C4-2B (cell line): ENCODE data around the gene SLC39A11.

Source experiments
- H3K27ac ChIP-seq: fragments of 450-650 bp; 2 replicates; pipeline ENCODE4 v1.5.1; 2017
- ZFX ChIP-seq: fragments of 450-650 bp; IDR thresholded peaks from 2 replicates; pipeline ENCODE4 v1.6.1; 2017
- TF ChIP-seq, protein P1 (sequence below): fragments of 450-650 bp; conservative IDR thresholded peaks from 2 replicates; pipeline ENCODE4 v1.5.1; 2017; ENCODE audit warnings: mild to moderate bottlenecking

SLC39A11 gene

DNA sequence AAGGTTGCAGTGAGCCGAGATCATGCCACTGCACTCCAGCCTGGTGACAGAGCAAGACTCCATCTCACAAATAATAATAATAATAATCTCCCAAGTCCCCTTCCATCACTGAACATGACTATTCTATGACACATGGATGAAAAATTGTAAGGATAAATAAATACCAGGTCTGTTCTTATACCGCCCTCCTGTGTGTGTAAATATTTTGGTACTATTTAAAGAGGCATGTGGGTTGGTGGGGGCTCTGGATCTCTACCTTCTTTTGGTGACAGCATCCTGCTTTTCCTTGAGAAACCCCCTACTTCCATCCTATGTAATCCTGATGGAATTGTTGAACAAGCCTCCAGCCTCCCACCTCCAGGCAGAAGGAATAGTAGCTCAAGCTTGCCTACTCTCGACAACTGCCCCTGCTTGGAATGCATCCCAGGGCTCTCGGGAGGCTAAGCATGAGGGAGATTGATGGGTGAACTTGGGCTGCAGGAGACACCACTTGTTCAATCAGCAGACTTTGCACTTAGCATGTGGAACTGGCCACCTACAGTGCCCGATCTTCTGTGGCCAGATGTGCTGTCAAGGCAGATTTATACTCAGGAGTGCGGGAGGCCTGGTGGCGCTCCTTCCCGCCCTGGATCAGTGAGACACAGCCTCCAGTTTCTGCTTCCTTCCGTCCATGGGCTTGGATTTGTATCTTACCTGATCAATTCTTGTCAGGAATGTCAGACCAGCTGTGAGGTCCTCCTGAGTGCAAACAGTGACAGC is 287.4 kb downstream of the SLC39A11 start:
- TF ChIP-seq, protein P1, sequence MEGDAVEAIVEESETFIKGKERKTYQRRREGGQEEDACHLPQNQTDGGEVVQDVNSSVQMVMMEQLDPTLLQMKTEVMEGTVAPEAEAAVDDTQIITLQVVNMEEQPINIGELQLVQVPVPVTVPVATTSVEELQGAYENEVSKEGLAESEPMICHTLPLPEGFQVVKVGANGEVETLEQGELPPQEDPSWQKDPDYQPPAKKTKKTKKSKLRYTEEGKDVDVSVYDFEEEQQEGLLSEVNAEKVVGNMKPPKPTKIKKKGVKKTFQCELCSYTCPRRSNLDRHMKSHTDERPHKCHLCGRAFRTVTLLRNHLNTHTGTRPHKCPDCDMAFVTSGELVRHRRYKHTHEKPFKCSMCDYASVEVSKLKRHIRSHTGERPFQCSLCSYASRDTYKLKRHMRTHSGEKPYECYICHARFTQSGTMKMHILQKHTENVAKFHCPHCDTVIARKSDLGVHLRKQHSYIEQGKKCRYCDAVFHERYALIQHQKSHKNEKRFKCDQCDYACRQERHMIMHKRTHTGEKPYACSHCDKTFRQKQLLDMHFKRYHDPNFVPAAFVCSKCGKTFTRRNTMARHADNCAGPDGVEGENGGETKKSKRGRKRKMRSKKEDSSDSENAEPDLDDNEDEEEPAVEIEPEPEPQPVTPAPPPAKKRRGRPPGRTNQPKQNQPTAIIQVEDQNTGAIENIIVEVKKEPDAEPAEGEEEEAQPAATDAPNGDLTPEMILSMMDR: no peak
- no peak for TF ChIP-seq ZFX

DNA sequence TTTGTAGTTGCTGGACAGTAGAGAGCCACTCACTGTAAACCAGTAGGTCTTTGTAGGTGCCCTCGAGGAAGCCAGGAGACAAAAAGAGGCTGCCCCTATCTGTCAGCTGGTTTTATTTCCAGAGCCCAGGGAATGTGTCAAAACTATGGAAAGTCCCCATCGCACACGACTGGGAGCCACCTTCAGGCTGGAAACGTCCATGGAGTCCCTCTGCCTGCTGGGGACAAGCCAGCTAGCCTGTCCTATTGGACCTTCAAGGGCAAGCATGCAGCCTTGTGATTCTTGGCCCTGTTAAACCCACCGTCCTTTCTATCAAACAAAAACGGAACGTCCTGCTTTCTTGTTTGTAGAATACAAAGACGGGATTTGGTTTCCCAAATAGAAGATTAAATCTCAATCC is 289.8 kb downstream of the SLC39A11 start:
- TF ChIP-seq, protein P1: no peak
- TF ChIP-seq ZFX: no peak
- H3K27ac ChIP-seq: no peak overlapping the region

More for the DNA sequence above, 287.4 kb downstream of the SLC39A11 start:
- no peak overlapping the region for H3K27ac ChIP-seq

DNA sequence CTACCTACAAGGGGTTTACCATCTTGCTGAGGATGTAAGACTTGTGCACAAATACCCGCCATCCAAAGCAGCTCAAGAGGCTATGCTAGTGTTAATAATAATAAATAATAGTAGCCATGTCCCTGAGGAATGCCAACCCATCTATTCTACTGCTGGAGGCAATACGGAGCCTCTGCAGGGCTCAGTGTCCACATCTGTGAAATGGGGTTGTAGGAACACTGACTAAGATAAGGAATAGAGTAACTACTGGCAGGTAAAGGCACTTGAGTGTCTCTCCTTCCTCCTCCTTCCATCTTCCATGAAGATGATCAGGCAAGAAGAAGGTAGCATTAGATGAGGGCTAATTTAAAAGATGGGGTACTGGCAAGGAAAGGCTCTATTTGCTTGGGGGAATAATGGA is 295.3 kb downstream of the SLC39A11 start:
- no peak overlapping the region for H3K27ac ChIP-seq
- TF ChIP-seq, protein P1: no peak
- TF ChIP-seq ZFX: no peak

DNA sequence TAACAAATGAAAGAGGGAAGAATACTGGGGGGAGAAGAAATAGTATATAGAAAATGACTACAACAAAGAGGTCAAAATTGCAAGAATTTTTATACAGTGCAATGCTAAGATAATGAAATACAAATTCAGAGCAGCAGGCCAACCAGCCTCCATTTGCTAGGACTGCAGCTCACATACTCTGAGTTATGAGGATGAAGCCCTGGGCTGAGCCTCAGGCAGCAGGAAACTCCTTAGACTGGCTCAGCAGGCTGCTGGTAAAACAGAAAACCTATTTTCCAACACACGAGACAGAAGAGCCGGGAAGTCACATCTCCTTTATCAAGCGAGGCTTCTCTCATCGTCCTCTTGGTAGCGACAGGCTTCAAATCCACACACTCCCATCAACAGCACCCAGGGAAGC is 296.5 kb downstream of the SLC39A11 start:
- no peak for TF ChIP-seq ZFX
- TF ChIP-seq, protein P1: no peak

DNA sequence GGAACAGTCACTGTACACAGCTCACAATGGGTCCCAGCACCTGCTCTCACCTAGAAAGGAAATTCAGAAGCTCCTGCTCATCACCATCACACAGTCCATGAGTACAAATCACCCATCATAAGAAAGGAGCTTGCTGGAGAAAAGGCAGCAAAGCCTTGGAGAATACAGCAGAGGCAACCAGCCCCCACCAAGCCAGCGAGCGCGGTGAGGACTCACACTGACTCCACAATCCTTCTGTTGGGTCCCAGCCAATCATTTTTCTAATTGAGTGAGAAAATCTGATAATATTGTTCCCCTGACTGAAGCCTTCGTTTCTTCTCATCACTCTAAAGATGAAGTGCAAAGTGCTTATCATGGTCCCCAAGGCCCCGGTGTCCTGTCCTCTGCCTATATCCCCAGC is 298.3 kb downstream of the SLC39A11 start:
- no peak for TF ChIP-seq ZFX
- TF ChIP-seq, protein P1: no peak

More for the DNA sequence above, 296.5 kb downstream of the SLC39A11 start:
- no peak overlapping the region for H3K27ac ChIP-seq

DNA sequence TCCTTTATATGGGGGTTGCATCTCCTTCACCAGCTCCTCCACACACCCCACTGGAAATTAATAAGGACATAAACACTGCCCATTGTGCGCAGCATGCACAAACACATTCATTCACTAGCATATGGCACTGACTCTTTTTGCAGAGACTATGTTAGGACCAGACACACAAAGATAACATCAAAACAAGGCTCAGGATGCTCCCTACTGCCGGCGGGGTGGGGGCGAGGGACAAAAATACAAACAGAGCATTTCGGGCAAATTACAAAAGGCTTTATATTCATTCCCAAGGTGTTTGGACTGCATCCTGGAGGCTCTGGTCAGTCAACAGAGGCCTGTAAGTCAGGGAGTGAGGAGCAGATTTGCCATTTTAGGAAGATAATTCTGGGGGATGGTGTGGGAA is 299.7 kb downstream of the SLC39A11 start:
- no peak overlapping the region for H3K27ac ChIP-seq

More for the DNA sequence above, 298.3 kb downstream of the SLC39A11 start:
- no peak overlapping the region for H3K27ac ChIP-seq

DNA sequence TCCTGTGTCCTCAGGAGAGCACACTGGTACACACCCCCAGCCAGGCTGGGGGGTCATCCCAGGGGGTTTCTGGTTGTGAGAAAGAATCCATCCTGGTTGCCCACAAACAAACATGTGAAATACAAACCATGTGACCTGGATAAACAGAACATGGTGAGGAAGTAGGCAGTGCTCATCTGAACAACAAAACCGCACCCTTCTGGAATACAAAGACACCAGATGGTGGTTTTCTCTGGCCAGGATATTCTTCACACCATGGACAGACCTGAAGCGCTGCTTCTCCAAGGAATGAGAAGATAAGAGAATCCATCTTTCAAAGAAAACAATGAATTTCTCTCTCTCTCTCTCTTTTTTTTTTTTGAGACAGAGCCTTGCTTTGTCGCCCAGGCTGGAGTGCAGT is 302.3 kb downstream of the SLC39A11 start:
- TF ChIP-seq, protein P1: no peak
- TF ChIP-seq ZFX: no peak
- no peak overlapping the region for H3K27ac ChIP-seq

More for the DNA sequence above, 299.7 kb downstream of the SLC39A11 start:
- no peak for TF ChIP-seq ZFX
- TF ChIP-seq, protein P1: no peak
